ENCODE measurements around the gene SLC9A3. TPM values are rescaled to one million over a fixed set of nuclear protein-coding genes. Genes with fewer than 3 reads are reported as not detected.

The SLC9A3 gene
- total RNA-seq, 1 donor from 2014 or later, result 1.1 TPM

DNA sequence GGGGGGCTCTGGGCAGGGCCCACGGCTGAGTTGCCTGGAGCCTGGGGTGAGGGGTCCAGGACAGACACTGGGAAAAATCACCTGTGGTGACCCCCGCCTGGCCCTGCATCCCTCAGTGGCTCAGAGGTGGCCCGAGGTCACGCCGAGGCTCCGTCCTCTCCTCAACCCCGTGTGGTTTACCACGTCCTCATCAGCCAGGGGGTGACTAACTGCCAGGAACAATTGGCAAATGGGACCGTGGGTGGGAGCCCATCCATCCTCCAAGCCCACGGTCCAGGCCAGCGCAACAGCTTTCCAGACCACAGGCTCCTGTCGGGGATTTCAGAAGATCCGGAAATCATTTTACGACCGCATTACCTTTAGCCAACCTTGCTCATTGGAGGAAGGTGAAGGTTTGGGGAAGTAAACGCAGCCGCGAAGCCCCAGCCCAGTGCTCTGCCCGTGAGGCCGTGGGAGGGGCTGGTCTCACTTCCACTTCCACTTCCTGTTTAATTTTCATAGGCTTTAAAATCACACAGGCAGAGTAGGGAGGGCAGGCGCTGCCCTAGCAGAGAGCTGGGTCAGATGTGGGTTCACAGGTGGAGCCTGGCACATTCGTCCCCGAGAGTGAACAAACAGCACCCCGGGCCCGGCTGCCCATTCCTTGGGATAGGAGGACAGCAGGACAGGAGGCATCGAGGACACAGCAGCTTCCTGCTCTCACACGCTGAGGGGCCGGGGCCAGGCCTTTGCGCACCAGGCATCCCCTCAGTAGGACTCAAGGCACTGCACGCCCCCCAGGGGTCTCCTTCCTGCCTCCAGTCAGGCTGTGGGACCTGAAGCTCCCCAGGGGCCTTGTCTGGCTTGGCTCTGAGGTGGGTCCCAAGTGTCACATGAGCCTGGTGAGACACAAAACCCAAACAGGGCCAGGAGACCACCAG is 19.8 kb upstream of the SLC9A3 start:
- H3K27me3 ChIP-seq (ENCODE audit: low read depth), result peaks cover 74% of the 10 kb centered on the region
- intact Hi-C loops (cut with DNase I), result no loop called here
- H3K4me3 ChIP-seq, result no peak overlapping the region
- DNase-seq (peak; percentile 83), ATAC-seq (peak; percentile 74 to 79)
- H3K4me1 ChIP-seq, result peaks cover 12% of the 10 kb centered on the region
- H3K9me3 ChIP-seq, result no peaks in the 10 kb centered on the region
- no peaks in the 10 kb centered on the region for H3K36me3 ChIP-seq
- H3K27ac ChIP-seq, result no peak overlapping the region
- TF ChIP-seq CTCF (IDR thresholded peaks at IDR 0.05), result no peak

DNA sequence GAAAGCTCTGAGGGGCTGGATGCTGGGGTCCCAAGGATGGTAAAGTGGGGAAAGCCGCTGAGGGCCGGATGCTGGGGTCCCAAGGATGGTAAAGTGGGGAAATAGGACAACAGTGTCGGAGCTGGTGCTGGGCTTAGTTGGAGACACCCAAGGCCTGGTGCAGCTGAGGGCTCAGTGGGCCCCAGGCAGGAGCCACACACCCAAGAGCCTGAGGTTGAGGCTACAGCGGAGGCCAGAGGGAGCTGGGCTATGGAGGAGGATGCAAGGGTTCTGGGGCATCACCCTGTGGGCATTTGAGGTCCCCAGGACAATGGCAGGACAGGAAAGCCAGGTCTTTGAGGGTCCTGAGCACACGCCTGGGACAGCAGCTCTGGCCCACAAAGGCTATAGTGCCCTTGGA is 19.1 kb upstream of the SLC9A3 start:
- DNase-seq, result peak; percentile 29
- no peak for ATAC-seq

GRCh38 chr5:542319-543311 is 18.4 kb upstream of the SLC9A3 start:
- intact Hi-C loops (cut with DNase I), result no loop called here
- ATAC-seq, result no peak
- Histone ChIP-seq H3K4me1 (peaks cover 12% of the 10 kb centered on the region), H3K9me3 (no peaks in the 10 kb centered on the region), H3K36me3 (no peaks in the 10 kb centered on the region), H3K27me3 (ENCODE audit: low read depth) (peaks cover 75% of the 10 kb centered on the region), H3K27ac (no peak overlapping the region), H3K4me3 (no peak overlapping the region)
- DNase-seq, result peak; percentile 38
- TF ChIP-seq CTCF (IDR thresholded peaks at IDR 0.05), result no peak

More for the DNA sequence above, 19.1 kb upstream of the SLC9A3 start:
- no peak overlapping the region for H3K4me3 ChIP-seq
- intact Hi-C loops (cut with DNase I), result no loop called here
- H3K27ac ChIP-seq, result no peak overlapping the region
- peaks cover 12% of the 10 kb centered on the region for H3K4me1 ChIP-seq
- no peaks in the 10 kb centered on the region for H3K36me3 ChIP-seq
- no peaks in the 10 kb centered on the region for H3K9me3 ChIP-seq
- no peak for TF ChIP-seq CTCF (IDR thresholded peaks at IDR 0.05)
- peaks cover 77% of the 10 kb centered on the region for H3K27me3 ChIP-seq (ENCODE audit: low read depth)

DNA sequence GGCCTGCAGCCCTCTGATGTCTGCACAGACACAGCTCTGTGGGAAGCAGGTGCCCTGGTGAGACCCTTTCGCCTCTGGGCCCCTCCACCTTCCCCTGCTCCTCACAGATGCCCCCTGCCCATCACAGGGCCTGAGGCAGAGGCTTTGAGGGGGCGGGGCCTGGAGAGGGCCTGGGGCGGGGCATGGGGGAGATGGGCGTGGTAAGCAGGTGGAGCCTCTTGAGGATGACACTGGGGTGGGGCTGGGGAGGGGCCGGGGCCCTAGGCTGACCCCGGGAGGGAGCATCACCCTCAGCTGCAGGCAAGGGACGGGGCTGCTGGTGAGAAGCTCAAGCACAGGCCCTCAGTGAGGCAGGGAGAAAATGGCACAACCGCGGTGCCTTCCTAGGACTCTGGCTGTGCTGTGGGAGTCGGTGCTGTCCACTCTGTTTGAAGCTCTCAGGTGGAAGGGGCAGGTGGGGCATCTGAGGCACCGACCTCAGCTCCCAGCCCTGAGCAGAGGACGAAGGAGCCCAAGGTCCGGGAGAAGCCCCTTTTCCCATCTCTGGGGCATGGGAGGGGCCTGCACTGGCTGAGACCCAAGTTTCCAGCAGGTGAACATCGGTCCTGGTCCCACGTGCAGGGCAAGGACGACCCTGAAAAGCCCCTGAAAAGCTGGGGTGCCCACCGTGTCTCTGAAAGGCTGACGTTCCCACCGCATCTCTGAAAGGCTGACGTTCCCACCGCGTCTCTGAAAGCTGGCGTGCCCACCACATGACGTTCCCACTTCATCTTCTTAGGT is 17.5 kb upstream of the SLC9A3 start:
- no peak for TF ChIP-seq CTCF (IDR thresholded peaks at IDR 0.05)
- Histone ChIP-seq H3K27me3 (ENCODE audit: low read depth) (peaks cover 72% of the 10 kb centered on the region), H3K27ac (no peak overlapping the region), H3K36me3 (no peaks in the 10 kb centered on the region), H3K9me3 (no peaks in the 10 kb centered on the region), H3K4me3 (no peak overlapping the region), H3K4me1 (peaks cover 12% of the 10 kb centered on the region)
- intact Hi-C loops (cut with DNase I), result no loop called here
- peak; percentile 31 for DNase-seq
- ATAC-seq, result no peak

All from lower lobe of right lung (tissue), 2 donors.